H1 (cell line): ENCODE results near the gene AMZ1. TPM values are rescaled to one million over a fixed set of nuclear protein-coding genes. Genes with fewer than 3 reads are reported as not detected.

Source experiments
- CTCF ChIA-PET: fragments of 300-600 bp; sonication (Branson Sonifier 250); formaldehyde crosslinking; loops from one replicate; lab custom pipeline; 2021; ENCODE audit not compliant: partially characterized antibody; lab: Charles Lee
- POLR2A ChIA-PET: fragments of 300-600 bp; sonication (Branson Sonifier 250); formaldehyde crosslinking; loops from one replicate; lab custom pipeline; 2021; ENCODE audit warnings: inconsistent platforms; ENCODE audit not compliant: partially characterized antibody; lab: Charles Lee
- DNase-seq, 2 experiments: peaks; one replicate each; pipeline versions ENCODE4 v3.0.0 to v3.0.0-alpha.2; 2010 to 2022; ENCODE audit warnings: low spot score in 2 of 2, low read depth in 1 of 2, mixed read lengths in 1 of 2
- FAIRE-seq: peaks from 2 replicates; lab custom pipeline; 2011; peaks lifted over from hg19 to GRCh38; lab: Jason Lieb, UNC
- H2AFZ ChIP-seq: 2 replicates; pipeline ENCODE4 v1.8.1; 2012; ENCODE audit warnings: low read length, inconsistent platforms
- H2AK5ac ChIP-seq: 2 replicates; pipeline ENCODE4 v1.6.1; 2013; ENCODE audit warnings: low read depth, low read length
- H2BK120ac ChIP-seq: replicated peaks from 2 replicates; pipeline ENCODE3; 2013; ENCODE audit warnings: low read depth, low read length, inconsistent platforms
- H2BK12ac ChIP-seq: 2 replicates; pipeline ENCODE4 v1.6.1; 2013; ENCODE audit warnings: low read depth, low read length
- H2BK15ac ChIP-seq: 2 replicates; pipeline ENCODE4 v1.6.1; 2013; ENCODE audit warnings: low read length
- H2BK20ac ChIP-seq: 2 replicates; pipeline ENCODE4 v1.6.1; 2013; ENCODE audit warnings: low read length
- H2BK5ac ChIP-seq: 2 replicates; pipeline ENCODE4 v1.6.1; 2013; ENCODE audit warnings: low read depth, low read length
- H3K14ac ChIP-seq: 2 replicates; pipeline ENCODE4 v1.6.1; 2013; ENCODE audit warnings: inconsistent platforms; ENCODE audit not compliant: insufficient read length
- H3K18ac ChIP-seq: 2 replicates; pipeline ENCODE4 v1.6.1; 2013; ENCODE audit warnings: low read length; ENCODE audit errors: extremely low read depth
- H3K23ac ChIP-seq: 2 replicates; pipeline ENCODE4 v1.6.1; 2013; ENCODE audit warnings: inconsistent platforms; ENCODE audit not compliant: insufficient read length
- H3K23me2 ChIP-seq: 2 replicates; pipeline ENCODE4 v1.6.1; 2013; ENCODE audit warnings: low read depth, low read length
- H3K27ac ChIP-seq: 2 replicates; pipeline ENCODE4 v1.6.1; 2011; ENCODE audit warnings: low read depth, low read length, inconsistent platforms
- H3K27me3 ChIP-seq, 4 experiments: replicated peaks in 1 of 4; 1 replicate in 1 of 4; 2 replicates in 3 of 4; pipeline versions ENCODE4 v1.6.1 to v1.8.1; 2011 to 2013; ENCODE audit warnings: low read length in 3 of 4, mild to moderate bottlenecking in 3 of 4, inconsistent platforms in 2 of 4, mixed read lengths in 2 of 4, moderate library complexity in 1 of 4; ENCODE audit not compliant: control insufficient read depth in 3 of 4, insufficient read depth in 3 of 4; ENCODE audit errors: extremely low read depth in 1 of 4
- H3K36me3 ChIP-seq, 4 experiments: 2 replicates each; pipeline versions ENCODE4 v1.6.1 to v1.8.1; 2011 to 2013; ENCODE audit warnings: mild to moderate bottlenecking in 4 of 4, low read length in 3 of 4, moderate library complexity in 2 of 4, control low read depth in 1 of 4, inconsistent platforms in 1 of 4; ENCODE audit not compliant: insufficient read depth in 4 of 4, control insufficient read depth in 2 of 4
- H3K4ac ChIP-seq: replicated peaks from 2 replicates; pipeline ENCODE3; 2013; ENCODE audit warnings: low read length, low read depth, mixed read lengths, inconsistent platforms; ENCODE audit not compliant: insufficient read length
- H3K4me1 ChIP-seq, 4 experiments: replicated peaks in 1 of 4; 1 replicate in 1 of 4; 2 replicates in 3 of 4; pipeline versions ENCODE4 v1.6.1 to v1.8.1; 2011 to 2013; ENCODE audit warnings: low read length in 3 of 4, inconsistent platforms in 2 of 4, mixed read lengths in 1 of 4; ENCODE audit not compliant: insufficient read depth in 4 of 4, control insufficient read depth in 3 of 4
- H3K4me2 ChIP-seq, 2 experiments: 2 replicates each; pipeline versions ENCODE4 v1.6.1 to v1.8.1; 2011 to 2013; ENCODE audit warnings: low read depth in 2 of 2, low read length in 2 of 2, control low read depth in 1 of 2, inconsistent platforms in 1 of 2, mild to moderate bottlenecking in 1 of 2; ENCODE audit not compliant: insufficient read depth in 1 of 2
- H3K4me3 ChIP-seq, 4 experiments: fragments of 200-600, 300-600 bp in 1 of 4; sonication (generic), shearing (Covaris generic), sonication (Bioruptor Twin) in 1 of 4; 2 replicates each; pipeline versions ENCODE4 v1.5.1 to v1.8.1; 2011 to 2016; ENCODE audit warnings: low read length in 4 of 4, low read depth in 3 of 4, control low read depth in 2 of 4, inconsistent platforms in 2 of 4, mild to moderate bottlenecking in 2 of 4, mixed read lengths in 1 of 4, moderate library complexity in 1 of 4; ENCODE audit not compliant: insufficient read depth in 2 of 4; ENCODE audit errors: extremely low read depth in 1 of 4
- H3K56ac ChIP-seq: replicated peaks from 2 replicates; pipeline ENCODE3; 2013; ENCODE audit warnings: low read depth, mild to moderate bottlenecking, mixed read lengths, low read length, inconsistent platforms; ENCODE audit not compliant: insufficient read length
- H3K79me1 ChIP-seq: 2 replicates; pipeline ENCODE4 v1.6.1; 2013; ENCODE audit warnings: low read depth, low read length, control low read depth
- H3K79me2 ChIP-seq, 2 experiments: 2 replicates each; pipeline versions ENCODE4 v1.6.1 to v1.8.1; 2012 to 2013; ENCODE audit warnings: low read length in 2 of 2, mild to moderate bottlenecking in 2 of 2, inconsistent platforms in 1 of 2; ENCODE audit not compliant: insufficient read depth in 2 of 2, control insufficient read depth in 1 of 2
- H3K9ac ChIP-seq, 4 experiments: replicated peaks in 1 of 4; 1 replicate in 1 of 4; 2 replicates in 3 of 4; pipeline versions ENCODE4 v1.6.1 to v1.8.1; 2011 to 2013; ENCODE audit warnings: low read depth in 3 of 4, low read length in 3 of 4, control low read depth in 2 of 4, mild to moderate bottlenecking in 2 of 4, moderate library complexity in 2 of 4, inconsistent platforms in 1 of 4; ENCODE audit errors: extremely low read depth in 1 of 4
- H3K9me3 ChIP-seq, 2 experiments: 2 replicates each; pipeline versions ENCODE4 v1.6.1 to v1.8.1; 2012 to 2013; ENCODE audit warnings: mild to moderate bottlenecking in 2 of 2, moderate library complexity in 2 of 2, control low read depth in 1 of 2, inconsistent platforms in 1 of 2, low read depth in 1 of 2, low read length in 1 of 2, mixed read lengths in 1 of 2; ENCODE audit not compliant: insufficient read depth in 2 of 2
- H4K20me1 ChIP-seq, 2 experiments: replicated peaks in 1 of 2; 2 replicates each; pipeline versions ENCODE3 to v1.8.1; 2011 to 2013; ENCODE audit warnings: inconsistent platforms in 2 of 2, low read length in 2 of 2, mild to moderate bottlenecking in 1 of 2; ENCODE audit not compliant: insufficient read depth in 2 of 2, control insufficient read depth in 1 of 2
- H4K5ac ChIP-seq: 2 replicates; pipeline ENCODE4 v1.6.1; 2013; ENCODE audit warnings: low read length, low read depth, mixed read lengths, inconsistent platforms; ENCODE audit not compliant: insufficient read length
- H4K8ac ChIP-seq: 2 replicates; pipeline ENCODE4 v1.8.0; 2013; ENCODE audit warnings: mild to moderate bottlenecking, moderate library complexity, low read length, inconsistent platforms; ENCODE audit not compliant: insufficient read depth; ENCODE audit errors: extremely low read depth
- H4K91ac ChIP-seq: replicated peaks from 2 replicates; pipeline ENCODE3; 2013; ENCODE audit warnings: low read length, mixed read lengths, inconsistent platforms; ENCODE audit not compliant: insufficient read length
- FOSL1 ChIP-seq: IDR thresholded peaks from 2 replicates; pipeline ENCODE4 v1.6.1; 2011; ENCODE audit warnings: mild to moderate bottlenecking, low read depth, low read length, moderate library complexity; ENCODE audit not compliant: insufficient read depth
- JUN ChIP-seq: IDR thresholded peaks from 2 replicates; pipeline ENCODE4 v1.6.1; 2011; ENCODE audit warnings: low read depth, mild to moderate bottlenecking, improper control_type of control experiment, low read length
- POLR2AphosphoS5 ChIP-seq: IDR thresholded peaks from 2 replicates; pipeline ENCODE4 v1.6.1; 2011; ENCODE audit warnings: low read depth, low read length
- SP2 ChIP-seq: IDR thresholded peaks from 2 replicates; pipeline ENCODE4 v1.6.1; 2012; ENCODE audit warnings: mild to moderate bottlenecking, low read length, inconsistent platforms
- WGBS, 2 experiments: shearing (Covaris generic) in 1 of 2; methylation state at CpG; one replicate each; pipeline versions ENCODE4 v1.1.6 to v1.1.7; 2013 to 2015; ENCODE audit warnings: low lambda C conversion rate in 2 of 2, mixed read lengths in 2 of 2, inconsistent platforms in 1 of 2, low coverage in 1 of 2, missing lambda C conversion rate in 1 of 2; ENCODE audit not compliant: insufficient replicate concordance in 2 of 2, insufficient coverage in 1 of 2, insufficient read length in 1 of 2; ENCODE audit errors: extremely low coverage in 1 of 2, missing lambda C conversion rate in 1 of 2; 5-methylcytosine and 5-hydroxymethylcytosine counted together
- polyA plus RNA-seq, 7 experiments: library from polyadenylated mRNA; depleted of rRNA in 3 of 7; stranded (reverse) in 5 of 7; unstranded in 2 of 7; fragments of >200 nt in 5 of 7; fragments of 200-250 nt in 2 of 7; gene quantifications; 1 replicate in 5 of 7; 2 replicates in 1 of 7; 4 replicates in 1 of 7; pipeline versions ENCODE4 v1.2.1 to v1.2.3, GENCODE V29; 2011 to 2013; ENCODE audit warnings: missing spikeins in 2 of 7, mixed read lengths in 2 of 7
- total RNA-seq: library from RNA; stranded (reverse); fragmentation: NEBNext Ultra II Directional; extraction: Animal tissue kit (Norgen Biotek cat#: 25700); gene quantifications from 2 replicates; pipeline ENCODE4 v1.2.1, GENCODE V29; 2021
- TF ChIP-seq, protein P1 (sequence below): IDR thresholded peaks from 2 replicates; pipeline ENCODE4 v1.6.1; 2012; ENCODE audit warnings: inconsistent platforms

Gene AMZ1
- total and polyA plus RNA-seq, 2 of the 8 experiments (the other 6 are each of a cell fraction or from before 2014, with no cell fraction given), result 0.59 to 1.4 TPM

DNA sequence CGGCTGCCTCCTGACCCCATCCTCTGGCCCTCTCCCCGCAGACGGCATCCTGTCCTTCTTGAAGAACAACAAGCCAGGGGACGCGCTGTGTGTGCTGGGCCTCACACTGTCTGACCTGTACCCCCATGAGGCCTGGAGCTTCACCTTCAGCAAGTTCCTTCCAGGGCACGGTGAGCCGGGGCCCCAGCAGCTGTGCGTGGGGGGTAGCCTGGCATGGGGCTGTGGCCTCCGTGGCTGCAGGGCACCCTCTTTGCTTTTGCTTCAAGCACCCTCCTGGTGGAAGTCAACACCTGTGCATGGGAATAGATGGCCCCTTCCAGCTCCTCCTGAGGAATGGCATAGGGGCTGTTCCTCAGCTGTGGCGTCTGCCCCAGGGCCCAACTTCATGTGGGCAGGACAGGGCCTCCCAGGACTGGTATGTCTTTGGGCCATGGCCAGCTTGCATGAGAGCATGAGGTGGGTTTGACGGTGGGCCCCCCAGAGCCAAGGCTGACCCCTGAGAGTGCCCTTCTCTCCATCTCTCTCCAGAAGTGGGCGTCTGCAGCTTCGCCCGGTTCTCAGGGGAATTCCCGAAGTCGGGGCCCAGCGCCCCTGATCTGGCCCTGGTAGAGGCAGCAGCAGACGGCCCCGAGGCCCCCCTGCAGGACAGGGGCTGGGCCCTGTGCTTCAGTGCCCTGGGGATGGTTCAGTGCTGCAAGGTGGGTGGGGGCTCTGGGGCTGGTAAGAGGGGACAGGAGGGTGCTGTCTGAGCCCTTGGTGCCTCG is 20.7 kb downstream of the AMZ1 start:
- CTCF ChIA-PET, result interaction anchor here (0.6 to 9.1 kb wide), 15 partner anchors 9 to 178 kb away, joined by 3 to 125 read pairs (median 9); partner anchors contain the start of gene AMZ1
- Histone ChIP-seq H3K79me2 (no peaks in the 10 kb centered on the region), H2BK15ac (no peak overlapping the region), H4K91ac (no peak overlapping the region), H3K23ac (no peak overlapping the region), H3K9ac (no peak overlapping the region), H4K8ac (peak overlapping the region; percentile 59; the same call in 1 of the 2 replicates), H3K4me1 (peaks cover 0 to 5% (median under 1%) of the 10 kb centered on the region in 4 experiments; a peak in 2 of 7 replicates), H2AK5ac (no peak overlapping the region), H2AFZ (no peak overlapping the region), H3K4me2 (no peak overlapping the region), H3K18ac (no peak overlapping the region), H3K14ac (no peak overlapping the region), H4K5ac (no peak overlapping the region), H3K4ac (no peak overlapping the region), H2BK5ac (no peak overlapping the region), H3K56ac (no peak overlapping the region), H2BK120ac (no peak overlapping the region), H3K27ac (no peak overlapping the region), H3K36me3 (no peaks in the 10 kb centered on the region; a peak in 1 of 8 replicates), H2BK12ac (no peak overlapping the region), H3K23me2 (no peaks in the 10 kb centered on the region), H3K27me3 (no peaks in the 10 kb centered on the region), H3K4me3 (no peak overlapping the region), H3K9me3 (no peaks in the 10 kb centered on the region), H3K79me1 (no peaks in the 10 kb centered on the region), H2BK20ac (no peak overlapping the region), H4K20me1 (peaks cover 1 to 3% of the 10 kb centered on the region in 2 experiments)
- FAIRE-seq, result no peak
- WGBS, 2 experiments, result 89% methylated on average over 20 of the region's 20 CpGs; no CpG with 5 or more reads in 1 of the 2 experiments
- TF ChIP-seq, protein P1, sequence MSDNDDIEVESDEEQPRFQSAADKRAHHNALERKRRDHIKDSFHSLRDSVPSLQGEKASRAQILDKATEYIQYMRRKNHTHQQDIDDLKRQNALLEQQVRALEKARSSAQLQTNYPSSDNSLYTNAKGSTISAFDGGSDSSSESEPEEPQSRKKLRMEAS, result no peak
- TF ChIP-seq FOSL1, result no peak
- no peak for TF ChIP-seq POLR2AphosphoS5
- TF ChIP-seq SP2, result no peak
- no peak for TF ChIP-seq JUN
- POLR2A ChIA-PET, result interaction anchor here (1.8 kb wide), 1 partner anchor 9 kb away, joined by 5 read pairs; no protein-coding TSS in a partner anchor
- no peak for DNase-seq
